Natural killer cell (primary cell): Measurements from ENCODE around the gene WDR47. TPM values are rescaled to one million over a fixed set of nuclear protein-coding genes. Genes with fewer than 3 reads are reported as not detected.

Experiments
- ATAC-seq, 3 donors: fragments of 150-1000 bp in 2 of 3; fragments of 200-7000 bp in 1 of 3; cut with Tn5 transposase; 1 replicate in 1 of 3; 2 replicates in 2 of 3; pipeline ENCODE4 v1.10.0; 2021; ENCODE audit warnings: mild to moderate bottlenecking in 2 of 3, moderate library complexity in 2 of 3
- DNase-seq, 2 donors: peaks; one replicate each; pipeline versions ENCODE4 v3.0.0 to v3.0.0-alpha.2; 2013 to 2021; ENCODE audit warnings: mixed read lengths in 1 of 2
- H3K27ac ChIP-seq: one replicate; pipeline ENCODE4 v1.5.1; 2013; ENCODE audit warnings: mild to moderate bottlenecking, low read length
- H3K27me3 ChIP-seq: one replicate; pipeline ENCODE4 v1.6.1; 2013; ENCODE audit warnings: low read length; ENCODE audit not compliant: control insufficient read depth, insufficient read depth
- H3K36me3 ChIP-seq: one replicate; pipeline ENCODE4 v1.6.1; 2013; ENCODE audit warnings: low read length; ENCODE audit not compliant: control insufficient read depth, insufficient read depth
- H3K4me1 ChIP-seq: one replicate; pipeline ENCODE4 v1.6.1; 2013; ENCODE audit warnings: low read length; ENCODE audit not compliant: control insufficient read depth, insufficient read depth
- H3K4me3 ChIP-seq: one replicate; pipeline ENCODE4 v1.5.1; 2013; ENCODE audit warnings: low read length
- H3K9me3 ChIP-seq: one replicate; pipeline ENCODE4 v1.6.1; 2013; ENCODE audit warnings: low read length; ENCODE audit not compliant: control insufficient read depth, insufficient read depth
- H3K27ac Mint-ChIP-seq, 2 donors: one replicate each; pipeline ENCODE4 v1.8.0; 2022; ENCODE audit warnings: mild to moderate bottlenecking in 2 of 2, mixed read lengths in 2 of 2, moderate library complexity in 1 of 2
- H3K27me3 Mint-ChIP-seq, 2 donors: one replicate each; pipeline ENCODE4 v1.8.0; 2022; ENCODE audit warnings: low read depth in 2 of 2, mixed read lengths in 2 of 2
- H3K36me3 Mint-ChIP-seq: one replicate; pipeline ENCODE4 v1.8.0; 2022; ENCODE audit warnings: mixed read lengths
- H3K4me1 Mint-ChIP-seq, 2 donors: one replicate each; pipeline ENCODE4 v1.8.0; 2022; ENCODE audit warnings: mixed read lengths in 2 of 2
- H3K4me3 Mint-ChIP-seq: one replicate; pipeline ENCODE4 v1.8.0; 2022; ENCODE audit warnings: mild to moderate bottlenecking, moderate library complexity, mixed read lengths
- H3K9me3 Mint-ChIP-seq, 2 donors: one replicate each; pipeline ENCODE4 v1.8.0; 2022; ENCODE audit warnings: mixed read lengths in 2 of 2
- CTCF ChIP-seq: fragments of 200-600 bp; IDR thresholded peaks from one replicate; pipeline ENCODE4 v1.8.0; 2022; ENCODE audit warnings: antibody characterized with exemption
- WGBS: methylation state at CpG from one replicate; pipeline ENCODE4 v1.1.7; 2013; ENCODE audit warnings: missing lambda C conversion rate; ENCODE audit not compliant: insufficient coverage; 5-methylcytosine and 5-hydroxymethylcytosine counted together
- intact Hi-C: fragments of 100-400 bp; cut with micrococcal nuclease; formaldehyde crosslinking; loops from one replicate; pipeline ENCODE4 v1.14.2; 2022
- total RNA-seq, 4 donors: library from RNA; stranded (reverse); fragments of 120-200 nt in 1 of 4; gene quantifications; one replicate each; pipeline versions ENCODE4 v1.2.3 to v1.2.4, GENCODE V29; 2013 to 2022

Gene WDR47
- total RNA-seq, 3 donors from 2014 or later (not counting 1 experiment from before 2014, with no cell fraction given), result 15.7 to 21.3 (median 17.2) TPM

GRCh38 chr1:108976658-108977057, 65.2 kb downstream of the WDR47 start:
- no peak for TF ChIP-seq CTCF
- Mint-ChIP-seq H3K9me3 (no peaks in the 10 kb centered on the region), H3K36me3 (peaks cover 6% of the 10 kb centered on the region), H3K4me1 (no peaks in the 10 kb centered on the region), H3K27me3 (no peaks in the 10 kb centered on the region), H3K4me3 (no peak overlapping the region), H3K27ac (no peak overlapping the region)
- Histone ChIP-seq H3K4me1 (no peaks in the 10 kb centered on the region), H3K27ac (no peak overlapping the region), H3K4me3 (no peak overlapping the region), H3K9me3 (no peaks in the 10 kb centered on the region), H3K27me3 (no peaks in the 10 kb centered on the region), H3K36me3 (peaks cover 10% of the 10 kb centered on the region)
- no peak for ATAC-seq
- no peak for DNase-seq
- intact Hi-C loops, result no loop called here
- 80% methylated on average over 4 of the region's 4 CpGs for WGBS

DNA sequence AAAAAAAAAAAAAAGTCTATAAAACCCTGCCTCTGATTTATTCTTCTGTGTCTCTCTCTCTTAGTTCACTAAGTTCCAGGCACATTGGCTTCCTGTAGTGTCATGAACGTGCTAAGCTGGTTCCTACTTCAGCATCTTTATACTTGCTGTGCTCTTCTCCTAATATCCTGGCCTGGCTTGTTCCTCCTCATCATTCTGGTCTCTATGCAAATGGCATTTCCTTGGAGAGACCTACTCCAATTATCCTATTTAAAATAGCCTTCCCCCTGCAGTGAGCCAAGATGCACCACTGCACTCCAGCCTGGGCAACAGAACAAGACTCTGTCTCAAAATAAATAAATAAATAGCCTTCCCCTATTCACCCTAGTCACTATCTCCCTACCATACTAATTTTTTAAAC, 69.0 kb downstream of the WDR47 start:
- no peaks in the 10 kb centered on the region for H3K4me1 Mint-ChIP-seq
- Histone ChIP-seq H3K9me3 (no peaks in the 10 kb centered on the region), H3K4me3 (no peak overlapping the region), H3K36me3 (peaks cover 2% of the 10 kb centered on the region), H3K4me1 (no peaks in the 10 kb centered on the region), H3K27me3 (no peaks in the 10 kb centered on the region), H3K27ac (no peak overlapping the region)
- no peak for DNase-seq
- H3K4me3 Mint-ChIP-seq, result no peak overlapping the region
- peaks cover 13% of the 10 kb centered on the region for H3K36me3 Mint-ChIP-seq
- WGBS, result 96% methylated on average over 1 of the region's 1 CpG
- no peaks in the 10 kb centered on the region for H3K9me3 Mint-ChIP-seq
- no peak for ATAC-seq
- H3K27ac Mint-ChIP-seq, result no peak overlapping the region
- intact Hi-C loops, result no loop called here
- H3K27me3 Mint-ChIP-seq, result no peaks in the 10 kb centered on the region
- no peak for TF ChIP-seq CTCF

GRCh38 chr1:108969346-108969745, 72.6 kb downstream of the WDR47 start:
- Histone ChIP-seq H3K27me3 (no peaks in the 10 kb centered on the region), H3K27ac (no peak overlapping the region), H3K4me3 (no peak overlapping the region), H3K9me3 (no peaks in the 10 kb centered on the region), H3K4me1 (no peaks in the 10 kb centered on the region), H3K36me3 (peaks cover 2% of the 10 kb centered on the region)
- no peak for ATAC-seq
- H3K4me3 Mint-ChIP-seq, result no peak overlapping the region
- peaks cover 13% of the 10 kb centered on the region for H3K36me3 Mint-ChIP-seq
- no peak for DNase-seq
- no peak for TF ChIP-seq CTCF
- H3K4me1 Mint-ChIP-seq, result no peaks in the 10 kb centered on the region
- H3K9me3 Mint-ChIP-seq, result no peaks in the 10 kb centered on the region
- H3K27ac Mint-ChIP-seq, result no peak overlapping the region
- intact Hi-C loops, result no loop called here
- H3K27me3 Mint-ChIP-seq, result no peaks in the 10 kb centered on the region

DNA sequence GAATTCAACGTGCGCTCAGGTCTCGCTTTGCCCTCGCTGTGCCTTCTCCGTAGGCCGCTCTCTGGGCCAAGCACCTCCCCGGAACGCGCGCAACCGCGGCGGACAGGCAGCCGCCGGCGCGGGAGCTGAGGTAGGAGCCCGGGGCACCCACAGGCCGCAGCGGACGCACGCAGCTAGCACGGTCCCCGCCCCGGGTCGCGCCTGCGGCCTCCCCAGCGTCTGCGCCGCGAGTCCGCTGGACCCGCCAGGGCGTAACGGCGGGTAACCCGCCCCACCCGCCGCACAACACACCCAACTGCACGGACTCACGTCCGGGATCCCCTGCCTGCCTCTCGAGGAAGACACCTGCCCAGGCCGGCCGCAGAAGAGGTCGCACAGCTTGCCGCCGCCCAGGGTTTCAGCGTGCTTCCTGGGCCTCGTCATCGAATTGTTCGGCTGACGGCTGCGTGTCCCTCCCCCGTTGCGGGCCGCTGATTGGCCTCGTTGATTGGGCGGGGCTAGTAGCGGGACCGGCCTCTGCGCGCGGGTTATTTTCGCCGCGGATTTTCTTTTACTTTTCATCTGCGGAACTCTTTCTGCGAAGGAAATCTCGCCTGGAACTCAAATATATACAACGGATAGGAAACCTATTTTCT, 78.7 kb downstream of the WDR47 start, which contains the start of gene CLCC1:
TSS of gene CLCC1 (minus strand) at position 433 of the 635 bp plus-strand sequence. CDS start 13,047 bp downstream, outside the sequence.
- Histone ChIP-seq H3K4me1 (peaks cover 18% of the 10 kb centered on the region), H3K9me3 (no peaks in the 10 kb centered on the region), H3K36me3 (no peaks in the 10 kb centered on the region), H3K27ac (peak within 1 kb of the TSS; percentile 82), H3K27me3 (peaks cover 3% of the 10 kb centered on the region), H3K4me3 (peak within 1 kb of the TSS; percentile 52)
- peaks cover 20 to 24% of the 10 kb centered on the region in 2 donors for H3K4me1 Mint-ChIP-seq
- no peaks in the 10 kb centered on the region for H3K9me3 Mint-ChIP-seq
- H3K36me3 Mint-ChIP-seq, result no peaks in the 10 kb centered on the region
- WGBS, result under 1% methylated on average over 69 of the region's 72 CpGs
- peak; percentile 88 to 95 for DNase-seq
- ATAC-seq, result peak; percentile 88 to 95 (median 94)
- peak within 1 kb of the TSS; percentile 89 to 90 for H3K27ac Mint-ChIP-seq
- H3K27me3 Mint-ChIP-seq, result peaks cover 0 to 10% of the 10 kb centered on the region in 2 donors
- TF ChIP-seq CTCF, result no peak
- peak within 1 kb of the TSS; percentile 93 for H3K4me3 Mint-ChIP-seq
- intact Hi-C loops, result loop anchor here (2.0 to 5.0 kb wide), 4 partner anchors 79 to 271 kb away; partner anchors contain the start of genes GPSM2, PRPF38B and WDR47
